Smooth muscle cell (in vitro differentiated cells): ENCODE data around the gene SMAD2. TPM values are rescaled to one million over a fixed set of nuclear protein-coding genes. Genes with fewer than 3 reads are reported as not detected.

Experiments
- DNase-seq: peaks from one replicate; lab custom pipeline; 2025; ENCODE audit not compliant: unreplicated experiment; lab: John Stamatoyannopoulos, UW
- H2AFZ ChIP-seq: fragments of 200-600 bp; sonication (generic); 2 replicates; pipeline ENCODE4 v1.6.0; 2016; ENCODE audit warnings: antibody characterized with exemption, low read depth, mild to moderate bottlenecking
- H3F3A ChIP-seq: fragments of 200-600 bp; sonication (generic); 2 replicates; pipeline ENCODE4 v1.6.0; 2017; ENCODE audit warnings: antibody characterized with exemption, low read depth
- H3K27ac ChIP-seq: fragments of 200-600 bp; sonication (generic); 2 replicates; pipeline ENCODE4 v1.5.1; 2016; ENCODE audit warnings: low read depth, mild to moderate bottlenecking
- H3K27me3 ChIP-seq: fragments of 200-600 bp; sonication (generic); 2 replicates; pipeline ENCODE4 v1.6.1; 2016; ENCODE audit warnings: low read depth, mild to moderate bottlenecking
- H3K36me3 ChIP-seq: fragments of 200-600 bp; sonication (generic); 2 replicates; pipeline ENCODE4 v1.5.1; 2016; ENCODE audit warnings: low read depth
- H3K4me1 ChIP-seq: fragments of 200-600 bp; sonication (generic); 2 replicates; pipeline ENCODE4 v1.5.1; 2016; ENCODE audit warnings: low read depth
- H3K4me2 ChIP-seq: fragments of 200-600 bp; sonication (generic); 2 replicates; pipeline ENCODE4 v1.6.0; 2016; ENCODE audit warnings: mild to moderate bottlenecking
- H3K4me3 ChIP-seq: fragments of 200-600 bp; sonication (generic); 2 replicates; pipeline ENCODE4 v1.5.1; 2016; ENCODE audit warnings: mild to moderate bottlenecking
- H3K79me2 ChIP-seq: fragments of 200-600 bp; sonication (generic); 2 replicates; pipeline ENCODE4 v1.6.0; 2016; ENCODE audit warnings: low read depth, mild to moderate bottlenecking
- H3K9ac ChIP-seq: fragments of 200-600 bp; sonication (generic); 2 replicates; pipeline ENCODE4 v1.6.0; 2016; ENCODE audit warnings: low read depth
- H3K9me3 ChIP-seq: fragments of 200-600 bp; sonication (generic); replicated peaks from 2 replicates; pipeline ENCODE4 v1.5.1; 2016; ENCODE audit warnings: low read depth
- H4K20me1 ChIP-seq: fragments of 200-600 bp; sonication (generic); 2 replicates; pipeline ENCODE4 v1.6.0; 2016; ENCODE audit warnings: low read depth
- CTCF ChIP-seq: fragments of 200-600 bp; sonication (generic); IDR thresholded peaks from 2 replicates; pipeline ENCODE4 v1.5.1; 2017; ENCODE audit warnings: borderline replicate concordance, mild to moderate bottlenecking, antibody characterized with exemption; ENCODE audit not compliant: insufficient read depth, poor library complexity, severe bottlenecking
- WGBS: methylation state at CpG from one replicate; pipeline ENCODE4 v1.1.7; 2016; ENCODE audit warnings: low lambda C conversion rate; 5-methylcytosine and 5-hydroxymethylcytosine counted together
- polyA plus RNA-seq: library from polyadenylated mRNA; unstranded; fragments of >200 nt; fragmentation: Nextera tagmentation; extraction: Ambion mirVana; gene quantifications from 2 replicates; pipeline ENCODE4 v1.2.1, GENCODE V29; 2016
- total RNA-seq: library from RNA; depleted of rRNA; stranded (reverse); fragments of >200 nt; gene quantifications from 2 replicates; pipeline ENCODE4 v1.2.3, GENCODE V29; 2014

The SMAD2 gene
- total and polyA plus RNA-seq, 2 experiments from 2014 or later, result 63.8 to 120 TPM

GRCh38 chr18:47906408-47906807 lies 24.1 kb downstream of the SMAD2 start:
- Histone ChIP-seq H3K4me1 (peaks cover 13% of the 10 kb centered on the region), H3K27me3 (no peaks in the 10 kb centered on the region), H3K4me2 (no peak overlapping the region), H3F3A (no peaks in the 10 kb centered on the region), H4K20me1 (peaks cover 100% of the 10 kb centered on the region), H2AFZ (no peak overlapping the region), H3K36me3 (no peaks in the 10 kb centered on the region), H3K9me3 (no peaks in the 10 kb centered on the region), H3K27ac (no peak overlapping the region), H3K9ac (no peak overlapping the region), H3K4me3 (no peak overlapping the region), H3K79me2 (peaks cover 100% of the 10 kb centered on the region)
- WGBS, result 98% methylated on average over 3 of the region's 3 CpGs
- no peak for DNase-seq
- no peak for TF ChIP-seq CTCF

GRCh38 chr18:47903809-47904208 lies 26.6 kb downstream of the SMAD2 start:
- no peaks in the 10 kb centered on the region for H3K27me3 ChIP-seq
- peaks cover 100% of the 10 kb centered on the region for H3K79me2 ChIP-seq
- no peak for TF ChIP-seq CTCF
- peaks cover 31% of the 10 kb centered on the region for H3K4me1 ChIP-seq
- H3K4me3 ChIP-seq, result no peak overlapping the region
- no peaks in the 10 kb centered on the region for H3F3A ChIP-seq
- no peak overlapping the region for H3K27ac ChIP-seq
- no peak overlapping the region for H3K9ac ChIP-seq
- no peaks in the 10 kb centered on the region for H3K36me3 ChIP-seq
- 93% methylated on average over 2 of the region's 2 CpGs for WGBS
- no peak overlapping the region for H2AFZ ChIP-seq
- DNase-seq, result no peak
- H3K9me3 ChIP-seq, result no peaks in the 10 kb centered on the region
- peaks cover 100% of the 10 kb centered on the region for H4K20me1 ChIP-seq
- no peak overlapping the region for H3K4me2 ChIP-seq

GRCh38 chr18:47901624-47902362 lies 28.7 kb downstream of the SMAD2 start:
- H3K27ac ChIP-seq, result peak overlapping the region; percentile 2
- H3K4me1 ChIP-seq, result peaks cover 39% of the 10 kb centered on the region
- H4K20me1 ChIP-seq, result peaks cover 100% of the 10 kb centered on the region
- H3F3A ChIP-seq, result no peaks in the 10 kb centered on the region
- H2AFZ ChIP-seq, result no peak overlapping the region
- no peaks in the 10 kb centered on the region for H3K9me3 ChIP-seq
- H3K4me3 ChIP-seq, result no peak overlapping the region
- no peaks in the 10 kb centered on the region for H3K27me3 ChIP-seq
- no peak overlapping the region for H3K4me2 ChIP-seq
- no peak overlapping the region for H3K9ac ChIP-seq
- peaks cover 100% of the 10 kb centered on the region for H3K79me2 ChIP-seq
- DNase-seq, result no peak
- WGBS, result 49% methylated on average over 7 of the region's 7 CpGs
- TF ChIP-seq CTCF, result no peak
- no peaks in the 10 kb centered on the region for H3K36me3 ChIP-seq
